ENCODE data around the gene MRPL36.

The MRPL36 gene

GRCh38 chr5:1762883-1763547 is 36.6 kb downstream of the MRPL36 start:
- DNase-seq, result no peak

- no peak for DNase-seq
Measured at GRCh38 chr5:1762121-1762882, 37.3 kb downstream of the MRPL36 start.

GRCh38 chr5:1761453-1761755 is 38.2 kb downstream of the MRPL36 start:
- DNase-seq, result no peak

- no peak for DNase-seq
Measured at GRCh38 chr5:1760656-1761452, 38.8 kb downstream of the MRPL36 start.

- no peak for DNase-seq
Measured at GRCh38 chr5:1760231-1760630, 39.4 kb downstream of the MRPL36 start.

- no peak for DNase-seq
Measured at GRCh38 chr5:1759378-1759970, 40.2 kb downstream of the MRPL36 start.

- no peak for DNase-seq
Measured at GRCh38 chr5:1758574-1758973, 41.1 kb downstream of the MRPL36 start.

GRCh38 chr5:1757511-1757910 is 42.1 kb downstream of the MRPL36 start:
- DNase-seq, result no peak

- DNase-seq, result no peak
Measured at GRCh38 chr5:1756481-1756880, 43.2 kb downstream of the MRPL36 start.

- DNase-seq, result no peak
Measured at GRCh38 chr5:1755321-1755949, 44.2 kb downstream of the MRPL36 start.

- DNase-seq, result no peak
Measured at GRCh38 chr5:1754531-1755220, 45.0 kb downstream of the MRPL36 start.

- DNase-seq, result no peak
Measured at GRCh38 chr5:1753490-1753889, 46.1 kb downstream of the MRPL36 start.

GRCh38 chr5:1752881-1753280 is 46.8 kb downstream of the MRPL36 start:
- DNase-seq, result no peak

- DNase-seq, result no peak
Measured at GRCh38 chr5:1751864-1752822, 47.5 kb downstream of the MRPL36 start.

GRCh38 chr5:1751026-1751863 is 48.4 kb downstream of the MRPL36 start:
- no peak for DNase-seq

- DNase-seq, result no peak
Measured at GRCh38 chr5:1750469-1750868, 49.2 kb downstream of the MRPL36 start.

- DNase-seq, result no peak
Measured at GRCh38 chr5:1749346-1750124, 50.1 kb downstream of the MRPL36 start.

GRCh38 chr5:1748845-1749244 is 50.8 kb downstream of the MRPL36 start:
- no peak for DNase-seq
